Measurements from ENCODE around the gene KCNG3.
"Not testable (repeated sequence)": the region's sequence is repeated elsewhere in the genome, so short reads cannot be mapped to it uniquely, and the experiment has no call there.

KCNG3 gene

DNA sequence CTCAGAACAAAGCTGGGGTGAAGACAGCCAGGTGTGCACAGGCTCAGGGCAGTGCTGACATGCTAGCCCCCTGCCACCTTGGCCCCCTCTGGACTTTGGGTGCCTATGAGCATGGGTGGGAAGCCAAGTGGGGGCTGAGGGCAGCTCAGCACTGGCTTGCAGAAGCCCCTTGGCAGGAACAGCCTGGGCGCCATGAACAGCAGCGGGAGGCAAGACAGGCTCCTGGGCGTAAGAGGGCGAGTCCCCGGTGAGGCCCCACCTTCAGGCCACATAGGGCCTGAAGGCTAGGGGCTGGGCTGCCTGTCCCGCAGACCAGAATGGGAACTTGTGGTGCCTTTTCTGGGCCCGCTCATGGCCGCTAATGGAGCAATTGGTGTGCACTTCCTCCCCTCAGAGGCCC, 85.8 kb downstream of the KCNG3 start:
- no peak for TF ChIP-seq ZFX (IDR thresholded peaks at IDR 0.05)
- no peak for TF ChIP-seq CTCF (conservative IDR thresholded peaks at IDR 0.05)
- no peak overlapping the region for H3K27ac ChIP-seq

GRCh38 chr2:42407476-42407875, 86.3 kb downstream of the KCNG3 start:
- no peak overlapping the region for H3K27ac ChIP-seq
- TF ChIP-seq CTCF (conservative IDR thresholded peaks at IDR 0.05), result no peak
- TF ChIP-seq ZFX (IDR thresholded peaks at IDR 0.05), result no peak

DNA sequence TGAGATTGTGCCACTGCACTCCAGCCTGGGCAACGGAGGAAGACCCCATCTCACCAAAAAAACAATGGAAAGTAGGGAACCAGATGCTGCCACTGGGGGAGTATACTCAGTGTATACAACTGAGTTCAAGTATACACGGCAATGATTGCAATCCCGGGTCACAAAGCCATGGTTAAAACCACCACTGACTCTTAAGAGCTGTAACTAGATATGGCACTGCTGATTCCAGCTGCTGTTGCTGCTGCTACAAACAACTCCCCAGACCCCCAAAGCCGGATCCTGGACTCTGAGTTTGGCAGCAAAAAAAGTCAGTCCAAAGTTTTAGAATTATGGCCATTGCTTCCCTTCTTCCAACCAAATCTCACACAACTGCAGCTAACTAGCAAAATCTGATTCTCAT, 89.1 kb downstream of the KCNG3 start:
- no peak overlapping the region for H3K27ac ChIP-seq
- no peak for TF ChIP-seq ZFX (IDR thresholded peaks at IDR 0.05)
- TF ChIP-seq CTCF (conservative IDR thresholded peaks at IDR 0.05), result no peak

GRCh38 chr2:42401773-42402172, 92.0 kb downstream of the KCNG3 start:
- H3K27ac ChIP-seq, result no peak overlapping the region
- TF ChIP-seq CTCF (conservative IDR thresholded peaks at IDR 0.05), result no peak
- TF ChIP-seq ZFX (IDR thresholded peaks at IDR 0.05), result no peak

DNA sequence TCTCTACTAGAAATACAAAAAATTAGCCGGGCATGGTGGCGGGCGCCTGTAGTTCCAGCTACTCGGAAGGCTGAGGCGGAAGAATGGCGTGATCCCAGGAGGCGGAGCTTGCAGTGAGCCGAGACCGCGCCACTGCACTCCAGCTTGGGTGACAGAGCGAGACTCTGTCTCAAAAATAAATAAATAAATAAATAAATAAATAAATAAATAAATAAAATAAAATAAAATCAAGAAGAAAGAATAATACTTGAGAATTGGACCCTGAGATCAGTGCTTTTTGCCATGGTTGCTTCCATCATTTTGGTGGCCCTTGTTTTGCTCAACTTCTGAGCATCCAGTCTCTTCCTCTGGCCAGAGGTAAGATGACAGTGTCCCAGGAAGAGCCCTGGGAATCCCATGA, 95.7 kb downstream of the KCNG3 start:
- not testable (repeated sequence) for H3K27ac ChIP-seq

- not testable (repeated sequence) for H3K27ac ChIP-seq
Measured at GRCh38 chr2:42393320-42393719, 100.5 kb downstream of the KCNG3 start.

- TF ChIP-seq ZFX (IDR thresholded peaks at IDR 0.05), result no peak
- no peak for TF ChIP-seq CTCF (conservative IDR thresholded peaks at IDR 0.05)
- no peak overlapping the region for H3K27ac ChIP-seq
Measured at GRCh38 chr2:42392191-42392590, 101.6 kb downstream of the KCNG3 start.
